ENCODE measurements around the gene NIPBL. TPM values are rescaled to one million over a fixed set of nuclear protein-coding genes. Genes with fewer than 3 reads are reported as not detected.

Gene NIPBL
- total and polyA plus RNA-seq, 2 of the 8 experiments (the other 6 are each of a cell fraction or from before 2014, with no cell fraction given): 21.1 to 53.5 TPM

DNA sequence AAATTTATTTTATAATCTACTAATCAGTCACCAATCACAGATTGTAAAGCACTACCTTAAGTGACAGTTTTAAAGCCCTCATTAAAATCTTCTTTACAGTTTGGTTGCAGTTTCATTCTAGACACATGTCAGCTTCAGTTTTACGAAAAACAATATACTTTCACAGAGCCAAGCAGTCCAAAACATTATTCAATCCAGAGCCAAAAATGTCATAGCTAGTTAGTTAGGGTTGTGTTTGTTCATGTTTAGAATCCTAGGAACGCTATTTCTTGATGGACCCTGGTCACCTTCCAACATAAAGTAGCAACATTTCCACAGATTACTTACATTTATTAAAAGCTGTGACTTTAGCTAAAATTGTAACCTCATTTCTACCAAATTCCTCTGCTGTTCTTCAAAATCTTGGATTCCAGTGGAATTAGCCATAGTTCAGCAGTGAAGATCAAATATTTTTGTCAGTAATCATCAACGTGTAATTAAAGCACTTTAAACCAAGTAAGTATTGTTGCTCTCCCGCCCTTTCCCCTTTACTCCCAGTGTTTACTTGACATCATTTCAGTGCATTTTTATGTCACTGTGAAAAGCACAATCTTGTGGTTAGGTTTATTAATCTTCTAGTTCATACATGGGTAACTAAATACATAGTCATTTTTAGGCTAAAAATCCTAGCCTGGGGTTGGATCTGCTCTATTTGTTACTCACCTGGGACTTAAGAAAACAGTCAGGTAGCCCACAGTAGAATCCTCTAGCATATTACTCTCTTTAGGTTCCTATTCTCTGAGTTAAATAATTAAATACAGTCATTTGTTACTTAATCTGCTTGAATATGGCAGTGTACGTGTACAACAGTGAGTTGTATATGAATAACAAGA lies 74.3 kb downstream of the NIPBL start (continued):
- TF ChIP-seq POU5F1 (IDR thresholded peaks at IDR 0.05; ENCODE audit: low read depth, low read length) (no peak), GABPA (IDR thresholded peaks at IDR 0.05; ENCODE audit: borderline replicate concordance, insufficient read depth, low read length) (no peak), SRF (IDR thresholded peaks at IDR 0.05; ENCODE audit: low read depth, low read length) (no peak), EZH2 (IDR thresholded peaks at IDR 0.05; ENCODE audit: low read depth, low read length, severe bottlenecking) (no peak), ATF2 (IDR thresholded peaks at IDR 0.05; ENCODE audit: low read length) (no peak), KDM4A (IDR thresholded peaks at IDR 0.05; ENCODE audit: low read depth, low read length, severe bottlenecking) (no peak), POLR2A (IDR thresholded peaks at IDR 0.05; ENCODE audit: control extremely low read depth in 1 of 2, low read depth in 2 of 2, low read length in 2 of 2) (no peak)

All from H1 (cell line).